ENCODE results near the gene ADCY9. TPM values are rescaled to one million over a fixed set of nuclear protein-coding genes. Genes with fewer than 3 reads are reported as not detected.

Gene ADCY9
- total and polyA plus RNA-seq, 2 donors from 2014 or later = 6.8 to 23.7 TPM

- Histone ChIP-seq H3K36me3 (ENCODE audit: control insufficient read depth in 2 of 3, insufficient read depth in 3 of 3, low read length in 3 of 3) (peaks cover 0 to 8% (median 4%) of the 10 kb centered on the region in 3 donors), H3K9me3 (ENCODE audit: control insufficient read depth in 2 of 3, insufficient read depth in 1 of 3, low read length in 3 of 3) (no peaks in the 10 kb centered on the region), H3K4me3 (ENCODE audit: low read length in 3 of 3) (no peak overlapping the region), H3K9ac (ENCODE audit: low read length in 3 of 3) (no peak overlapping the region), H3K27me3 (ENCODE audit: control insufficient read depth, insufficient read depth, low read length) (no peaks in the 10 kb centered on the region), H3K27ac (ENCODE audit: low read depth in 2 of 2, low read length in 2 of 2) (no peak overlapping the region), H3K4me1 (ENCODE audit: control insufficient read depth in 2 of 3, insufficient read depth in 2 of 3, low read depth in 1 of 3, low read length in 3 of 3) (no peaks in the 10 kb centered on the region)
- TF ChIP-seq, protein P1, sequence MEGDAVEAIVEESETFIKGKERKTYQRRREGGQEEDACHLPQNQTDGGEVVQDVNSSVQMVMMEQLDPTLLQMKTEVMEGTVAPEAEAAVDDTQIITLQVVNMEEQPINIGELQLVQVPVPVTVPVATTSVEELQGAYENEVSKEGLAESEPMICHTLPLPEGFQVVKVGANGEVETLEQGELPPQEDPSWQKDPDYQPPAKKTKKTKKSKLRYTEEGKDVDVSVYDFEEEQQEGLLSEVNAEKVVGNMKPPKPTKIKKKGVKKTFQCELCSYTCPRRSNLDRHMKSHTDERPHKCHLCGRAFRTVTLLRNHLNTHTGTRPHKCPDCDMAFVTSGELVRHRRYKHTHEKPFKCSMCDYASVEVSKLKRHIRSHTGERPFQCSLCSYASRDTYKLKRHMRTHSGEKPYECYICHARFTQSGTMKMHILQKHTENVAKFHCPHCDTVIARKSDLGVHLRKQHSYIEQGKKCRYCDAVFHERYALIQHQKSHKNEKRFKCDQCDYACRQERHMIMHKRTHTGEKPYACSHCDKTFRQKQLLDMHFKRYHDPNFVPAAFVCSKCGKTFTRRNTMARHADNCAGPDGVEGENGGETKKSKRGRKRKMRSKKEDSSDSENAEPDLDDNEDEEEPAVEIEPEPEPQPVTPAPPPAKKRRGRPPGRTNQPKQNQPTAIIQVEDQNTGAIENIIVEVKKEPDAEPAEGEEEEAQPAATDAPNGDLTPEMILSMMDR (IDR thresholded peaks at IDR 0.05; ENCODE audit: borderline replicate concordance, extremely low read depth, insufficient read depth) = no peak
- intact Hi-C loops (cut with DNase I) = loop anchor here (10.0 kb wide), 1 partner anchor 284 kb away; no protein-coding TSS in a partner anchor
- DNase-seq (peak in 4 of 5 donors; percentile 29 to 85 (median 57)), FAIRE-seq (no peak)
These were observed 135.8 kb downstream of the ADCY9 start for GRCh38 chr16:3980253-3981111.

DNA sequence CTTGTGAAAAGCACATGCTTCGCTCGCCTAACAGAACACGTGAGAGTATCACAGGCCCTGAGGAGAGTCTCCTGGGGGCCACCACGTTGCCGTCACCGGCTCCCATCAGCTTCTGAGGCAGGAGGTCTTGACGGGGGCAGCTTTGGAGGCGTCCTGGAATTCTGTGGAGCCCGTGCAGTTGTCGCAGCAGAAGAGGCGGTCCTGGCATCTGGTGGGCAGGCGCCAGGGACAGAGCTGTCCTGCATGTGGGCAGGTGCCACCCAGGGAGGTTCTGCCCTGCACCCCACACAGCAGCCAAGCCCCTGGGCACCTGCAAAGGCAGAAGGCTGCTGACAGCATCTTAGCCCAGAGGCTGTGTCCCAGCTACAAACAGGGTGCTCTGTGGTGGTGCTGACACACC, 136.7 kb downstream of the ADCY9 start:
- FAIRE-seq = no peak
- peak in 1 of 5 donors; percentile 63 for DNase-seq

DNA sequence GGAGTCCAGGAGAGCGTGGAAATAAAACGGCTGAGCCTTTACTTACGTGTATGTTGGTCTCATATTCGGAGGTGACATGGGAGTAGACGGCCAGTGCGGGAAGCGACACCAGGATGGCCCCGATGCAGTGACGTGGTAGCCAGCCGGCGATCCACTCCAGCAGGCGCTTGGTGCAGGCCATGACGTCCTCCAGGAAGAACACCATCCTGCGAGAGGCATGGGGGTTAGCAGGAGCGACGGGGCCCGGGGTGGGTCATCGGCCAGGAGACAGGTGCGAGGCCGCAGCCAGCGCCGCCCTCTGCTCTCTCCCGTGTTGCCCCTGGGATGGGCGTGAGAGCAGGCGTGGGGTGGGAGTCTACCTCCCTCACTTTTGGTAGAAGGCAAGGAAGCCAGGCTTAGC, 137.2 kb downstream of the ADCY9 start:
- FAIRE-seq (no peak), DNase-seq (peak in 1 of 5 donors; percentile 64)
- Histone ChIP-seq H3K4me3 (ENCODE audit: low read length in 3 of 3) (no peak overlapping the region), H3K36me3 (ENCODE audit: control insufficient read depth in 2 of 3, insufficient read depth in 3 of 3, low read length in 3 of 3) (peaks cover 0 to 15% (median 10%) of the 10 kb centered on the region in 3 donors), H3K4me1 (ENCODE audit: control insufficient read depth in 2 of 3, insufficient read depth in 2 of 3, low read depth in 1 of 3, low read length in 3 of 3) (no peaks in the 10 kb centered on the region), H3K9me3 (ENCODE audit: control insufficient read depth in 2 of 3, insufficient read depth in 1 of 3, low read length in 3 of 3) (no peaks in the 10 kb centered on the region), H3K9ac (ENCODE audit: low read length in 3 of 3) (no peak overlapping the region), H3K27ac (ENCODE audit: low read depth in 2 of 2, low read length in 2 of 2) (no peak overlapping the region), H3K27me3 (ENCODE audit: control insufficient read depth, insufficient read depth, low read length) (no peaks in the 10 kb centered on the region)
- intact Hi-C loops (cut with DNase I) = no loop called here
- TF ChIP-seq, protein P1 (IDR thresholded peaks at IDR 0.05; ENCODE audit: borderline replicate concordance, extremely low read depth, insufficient read depth) = no peak

More for the DNA sequence above, 136.7 kb downstream of the ADCY9 start:
- Histone ChIP-seq H3K27ac (ENCODE audit: low read depth in 2 of 2, low read length in 2 of 2) (no peak overlapping the region), H3K27me3 (ENCODE audit: control insufficient read depth, insufficient read depth, low read length) (no peaks in the 10 kb centered on the region), H3K4me1 (ENCODE audit: control insufficient read depth in 2 of 3, insufficient read depth in 2 of 3, low read depth in 1 of 3, low read length in 3 of 3) (no peaks in the 10 kb centered on the region), H3K9ac (ENCODE audit: low read length in 3 of 3) (no peak overlapping the region), H3K36me3 (ENCODE audit: control insufficient read depth in 2 of 3, insufficient read depth in 3 of 3, low read length in 3 of 3) (peaks cover 0 to 12% (median 9%) of the 10 kb centered on the region in 3 donors), H3K4me3 (ENCODE audit: low read length in 3 of 3) (no peak overlapping the region), H3K9me3 (ENCODE audit: control insufficient read depth in 2 of 3, insufficient read depth in 1 of 3, low read length in 3 of 3) (no peaks in the 10 kb centered on the region)
- TF ChIP-seq, protein P1 (IDR thresholded peaks at IDR 0.05; ENCODE audit: borderline replicate concordance, extremely low read depth, insufficient read depth) = no peak
- intact Hi-C loops (cut with DNase I) = no loop called here

Data from kidney (tissue), 14 donors.